ENCODE results near the gene MTCL1. TPM values are rescaled to one million over a fixed set of nuclear protein-coding genes. Genes with fewer than 3 reads are reported as not detected.

The MTCL1 gene
- total and polyA plus RNA-seq, 3 experiments from 2014 or later = 1.0 to 1.1 TPM; not detected in 1

DNA sequence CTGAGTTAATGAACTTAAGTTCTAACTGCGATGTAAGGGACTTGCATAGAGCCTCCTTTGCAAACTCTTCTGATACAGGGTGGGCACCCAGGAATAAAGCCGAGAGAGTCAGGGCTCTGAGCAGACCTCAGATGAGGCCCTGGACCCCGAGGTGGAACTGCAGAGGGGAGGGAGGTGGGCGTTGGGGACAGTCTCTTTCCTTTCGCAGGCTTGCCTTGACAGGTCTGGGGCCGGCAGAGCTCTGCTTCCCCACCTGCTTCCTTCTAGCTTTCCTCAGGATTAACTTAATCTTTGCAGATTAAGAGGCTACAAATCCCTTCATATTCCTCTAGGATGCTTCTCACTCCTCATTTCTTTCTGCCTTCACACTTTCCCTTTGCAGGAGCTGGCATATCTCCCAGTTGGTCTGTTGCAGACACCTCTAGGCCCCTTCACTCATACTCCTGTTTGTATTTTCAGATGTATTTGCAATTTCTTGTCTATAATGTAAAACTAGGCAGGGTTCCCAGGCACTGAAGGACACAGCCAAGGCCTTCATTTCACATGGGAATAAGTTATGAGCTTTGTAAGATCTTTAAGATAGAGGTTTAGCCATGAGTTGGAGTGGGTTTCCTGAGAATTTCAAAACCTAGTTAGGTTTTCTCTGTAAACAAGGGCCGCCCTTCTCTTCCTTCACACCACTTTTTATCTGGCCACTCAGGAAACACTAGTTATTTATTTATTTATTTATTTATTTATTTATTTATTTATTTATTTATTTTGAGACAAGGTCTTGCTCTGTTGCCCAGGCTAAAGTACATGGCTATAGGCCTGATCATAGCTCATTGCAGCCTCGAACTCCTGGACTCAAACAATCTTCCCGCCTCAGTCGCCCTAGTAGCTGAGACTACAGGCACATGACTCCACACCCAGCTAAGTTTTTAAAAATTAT lies 70.9 kb downstream of the MTCL1 start:
- H3K4me1 Mint-ChIP-seq = no peaks in the 10 kb centered on the region
- H3K4me3 Mint-ChIP-seq = no peak overlapping the region
- CTCF ChIA-PET = no interaction called here
- no peak overlapping the region for H3K27ac Mint-ChIP-seq
- H3K4me3 ChIP-seq (ENCODE audit: low read length) = no peak overlapping the region
- no peaks in the 10 kb centered on the region for H3K9me3 Mint-ChIP-seq
- no peaks in the 10 kb centered on the region for H3K36me3 ChIP-seq (ENCODE audit: insufficient read depth, low read length)
- peaks cover 0 to 5% (median 0%) of the 10 kb centered on the region in 3 donors for H3K36me3 Mint-ChIP-seq
- H3K27me3 ChIP-seq (ENCODE audit: insufficient read depth, low read length, poor library complexity, severe bottlenecking) = no peaks in the 10 kb centered on the region
- no peaks in the 10 kb centered on the region for H3K9me3 ChIP-seq (ENCODE audit: low read length)
- H3K4me1 ChIP-seq (ENCODE audit: insufficient read depth, low read length) = no peaks in the 10 kb centered on the region
- peaks cover 6 to 10% of the 10 kb centered on the region in 2 donors for H3K27me3 Mint-ChIP-seq
- POLR2A ChIA-PET = no interaction called here
- H3K27ac ChIP-seq (ENCODE audit: low read depth, low read length) = no peak overlapping the region
- DNase-seq = no peak

DNA sequence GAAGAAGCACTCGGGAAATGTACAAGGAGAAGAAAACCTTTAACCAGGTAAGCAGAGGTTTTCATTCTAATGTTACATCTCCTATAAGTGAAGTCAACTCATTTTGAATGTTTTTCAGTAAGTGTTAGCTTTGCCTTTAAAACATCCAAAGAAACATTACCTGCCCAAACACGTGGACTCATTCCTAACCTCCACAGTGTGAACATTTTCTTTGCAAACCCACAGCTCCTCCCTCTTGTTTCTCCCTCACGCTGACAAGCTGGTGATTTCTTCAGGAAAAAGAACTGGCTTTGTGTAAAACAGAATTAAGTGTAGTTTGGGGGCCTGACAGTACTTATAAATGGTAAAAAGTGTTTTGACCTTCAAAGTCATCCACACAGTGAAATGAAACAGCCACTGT lies 72.5 kb downstream of the MTCL1 start:
- H3K27me3 ChIP-seq (ENCODE audit: insufficient read depth, low read length, poor library complexity, severe bottlenecking) = no peaks in the 10 kb centered on the region
- H3K9me3 ChIP-seq (ENCODE audit: low read length) = no peaks in the 10 kb centered on the region
- H3K27me3 Mint-ChIP-seq = peaks cover 6 to 10% of the 10 kb centered on the region in 2 donors
- ChIA-PET POLR2A (no interaction called here), CTCF (no interaction called here)
- no peaks in the 10 kb centered on the region for H3K4me1 Mint-ChIP-seq
- no peaks in the 10 kb centered on the region for H3K9me3 Mint-ChIP-seq
- no peak overlapping the region for H3K27ac Mint-ChIP-seq
- H3K27ac ChIP-seq (ENCODE audit: low read depth, low read length) = no peak overlapping the region
- peaks cover 0 to 5% (median 0%) of the 10 kb centered on the region in 3 donors for H3K36me3 Mint-ChIP-seq
- no peak overlapping the region for H3K4me3 Mint-ChIP-seq
- DNase-seq = no peak
- H3K4me1 ChIP-seq (ENCODE audit: insufficient read depth, low read length) = no peaks in the 10 kb centered on the region
- H3K4me3 ChIP-seq (ENCODE audit: low read length) = no peak overlapping the region
- H3K36me3 ChIP-seq (ENCODE audit: insufficient read depth, low read length) = no peaks in the 10 kb centered on the region

DNA sequence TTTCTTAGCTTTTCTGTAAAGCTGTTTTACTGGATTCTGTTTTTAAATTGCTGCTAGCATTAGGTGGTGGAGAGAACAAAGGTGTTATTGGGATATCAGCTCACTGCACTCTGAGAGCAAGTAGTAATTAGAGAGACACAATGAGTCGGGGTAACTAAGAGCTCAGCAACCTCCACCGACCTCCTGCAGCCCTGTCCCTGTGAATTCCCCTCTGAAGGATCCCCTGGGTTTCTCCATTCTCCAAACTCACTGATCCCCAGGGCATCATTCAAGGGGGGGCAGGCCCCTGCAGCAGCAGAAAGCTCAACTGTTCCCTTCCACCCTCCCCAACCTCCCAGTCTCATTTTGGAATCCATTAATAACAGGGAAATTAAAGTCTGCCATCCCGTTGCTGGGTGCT lies 73.0 kb downstream of the MTCL1 start:
- H3K27ac Mint-ChIP-seq = no peak overlapping the region
- H3K4me3 ChIP-seq (ENCODE audit: low read length) = no peak overlapping the region
- H3K9me3 Mint-ChIP-seq = no peaks in the 10 kb centered on the region
- H3K4me3 Mint-ChIP-seq = no peak overlapping the region
- H3K9me3 ChIP-seq (ENCODE audit: low read length) = no peaks in the 10 kb centered on the region
- peaks cover 0 to 5% (median 0%) of the 10 kb centered on the region in 3 donors for H3K36me3 Mint-ChIP-seq
- no peaks in the 10 kb centered on the region for H3K4me1 ChIP-seq (ENCODE audit: insufficient read depth, low read length)
- H3K4me1 Mint-ChIP-seq = no peaks in the 10 kb centered on the region
- H3K27ac ChIP-seq (ENCODE audit: low read depth, low read length) = no peak overlapping the region
- CTCF ChIA-PET = no interaction called here
- no peak for DNase-seq
- no peaks in the 10 kb centered on the region for H3K36me3 ChIP-seq (ENCODE audit: insufficient read depth, low read length)
- H3K27me3 Mint-ChIP-seq = peaks cover 6 to 10% of the 10 kb centered on the region in 2 donors
- no peaks in the 10 kb centered on the region for H3K27me3 ChIP-seq (ENCODE audit: insufficient read depth, low read length, poor library complexity, severe bottlenecking)
- POLR2A ChIA-PET = no interaction called here

DNA sequence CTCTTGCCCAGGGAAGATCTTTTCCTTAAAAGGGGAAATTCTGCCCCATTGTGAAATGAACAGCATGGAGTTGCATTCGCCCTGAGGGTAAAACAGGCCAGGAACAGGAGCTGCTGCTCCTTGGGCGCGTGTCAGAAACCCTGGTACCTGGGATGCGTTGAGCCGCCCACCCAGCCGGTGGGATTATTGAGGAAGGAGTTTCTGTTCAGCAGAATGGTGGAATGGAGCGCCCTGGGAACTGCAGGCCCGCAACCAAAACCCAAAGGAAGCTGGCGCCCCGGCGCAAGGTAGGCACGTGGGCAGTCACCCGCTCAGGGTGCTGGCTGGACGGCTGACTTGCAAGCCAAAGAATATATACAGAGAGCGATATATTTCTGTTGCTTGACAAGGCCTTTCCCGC lies 73.5 kb downstream of the MTCL1 start:
- Mint-ChIP-seq H3K27ac (no peak overlapping the region), H3K9me3 (no peaks in the 10 kb centered on the region), H3K4me1 (no peaks in the 10 kb centered on the region), H3K4me3 (no peak overlapping the region), H3K27me3 (peaks cover 6 to 11% of the 10 kb centered on the region in 2 donors), H3K36me3 (peaks cover 0 to 5% (median 0%) of the 10 kb centered on the region in 3 donors)
- CTCF ChIA-PET = no interaction called here
- Histone ChIP-seq H3K36me3 (ENCODE audit: insufficient read depth, low read length) (no peaks in the 10 kb centered on the region), H3K9me3 (ENCODE audit: low read length) (no peaks in the 10 kb centered on the region), H3K4me1 (ENCODE audit: insufficient read depth, low read length) (no peaks in the 10 kb centered on the region), H3K27ac (ENCODE audit: low read depth, low read length) (no peak overlapping the region), H3K4me3 (ENCODE audit: low read length) (no peak overlapping the region), H3K27me3 (ENCODE audit: insufficient read depth, low read length, poor library complexity, severe bottlenecking) (no peaks in the 10 kb centered on the region)
- POLR2A ChIA-PET = no interaction called here
- DNase-seq = no peak

DNA sequence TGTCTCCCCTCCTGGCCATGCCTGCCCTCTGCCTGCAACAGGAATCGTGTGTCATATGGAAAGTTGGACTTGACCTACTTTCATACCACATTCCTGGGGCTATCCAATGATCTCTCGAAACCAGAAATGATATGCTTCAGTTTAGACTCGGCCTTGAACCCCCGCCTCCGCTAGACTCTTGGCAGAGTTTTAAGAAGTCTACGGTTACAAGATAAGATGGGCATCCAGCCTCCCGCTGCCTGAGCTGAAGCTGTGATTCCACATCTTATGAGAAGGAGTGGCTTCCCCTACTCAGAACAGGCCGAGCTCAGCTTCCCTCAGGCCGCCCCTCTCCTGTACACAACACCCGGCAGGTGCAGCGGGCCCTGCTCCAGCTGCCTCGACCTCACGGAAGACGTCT lies 73.9 kb downstream of the MTCL1 start:
- Mint-ChIP-seq H3K27me3 (peaks cover 6 to 11% of the 10 kb centered on the region in 2 donors), H3K4me1 (no peaks in the 10 kb centered on the region), H3K27ac (no peak overlapping the region), H3K36me3 (peaks cover 0 to 5% (median 0%) of the 10 kb centered on the region in 3 donors), H3K9me3 (no peaks in the 10 kb centered on the region), H3K4me3 (no peak overlapping the region)
- H3K4me3 ChIP-seq (ENCODE audit: low read length) = no peak overlapping the region
- ChIA-PET POLR2A (no interaction called here), CTCF (no interaction called here)
- no peak for DNase-seq
- no peaks in the 10 kb centered on the region for H3K36me3 ChIP-seq (ENCODE audit: insufficient read depth, low read length)
- no peaks in the 10 kb centered on the region for H3K9me3 ChIP-seq (ENCODE audit: low read length)
- H3K4me1 ChIP-seq (ENCODE audit: insufficient read depth, low read length) = no peaks in the 10 kb centered on the region
- H3K27ac ChIP-seq (ENCODE audit: low read depth, low read length) = no peak overlapping the region
- H3K27me3 ChIP-seq (ENCODE audit: insufficient read depth, low read length, poor library complexity, severe bottlenecking) = no peaks in the 10 kb centered on the region

DNA sequence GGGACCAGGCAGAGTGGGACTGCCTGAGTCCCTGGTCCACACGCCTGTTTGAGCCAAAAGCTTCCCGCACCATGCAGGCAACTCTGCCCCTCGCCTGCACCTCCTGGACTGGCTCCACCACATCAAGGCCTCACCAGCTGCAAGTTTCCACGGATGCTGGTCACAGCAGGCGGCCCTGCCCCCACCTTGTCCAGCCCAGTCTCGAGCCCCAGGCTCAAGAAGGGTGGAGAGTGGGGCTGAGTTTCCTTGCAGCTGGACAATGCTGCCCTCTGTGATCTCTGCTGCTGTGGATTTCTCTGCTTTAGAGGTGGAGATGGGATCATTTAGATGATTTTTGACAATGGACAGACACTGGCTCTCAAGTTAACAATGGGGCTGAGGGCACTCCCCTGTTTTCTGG lies 74.9 kb downstream of the MTCL1 start:
- Histone ChIP-seq H3K27ac (ENCODE audit: low read depth, low read length) (no peak overlapping the region), H3K4me3 (ENCODE audit: low read length) (no peak overlapping the region), H3K9me3 (ENCODE audit: low read length) (no peaks in the 10 kb centered on the region), H3K36me3 (ENCODE audit: insufficient read depth, low read length) (no peaks in the 10 kb centered on the region), H3K27me3 (ENCODE audit: insufficient read depth, low read length, poor library complexity, severe bottlenecking) (no peaks in the 10 kb centered on the region), H3K4me1 (ENCODE audit: insufficient read depth, low read length) (no peaks in the 10 kb centered on the region)
- POLR2A ChIA-PET = no interaction called here
- CTCF ChIA-PET = interaction anchor here (0.7 kb wide), 1 partner anchor 117 kb away, joined by 4 read pairs; no protein-coding TSS in a partner anchor
- H3K4me1 Mint-ChIP-seq = no peaks in the 10 kb centered on the region
- H3K27ac Mint-ChIP-seq = no peak overlapping the region
- DNase-seq = no peak
- H3K4me3 Mint-ChIP-seq = no peak overlapping the region
- H3K9me3 Mint-ChIP-seq = no peaks in the 10 kb centered on the region
- peaks cover 6 to 11% of the 10 kb centered on the region in 2 donors for H3K27me3 Mint-ChIP-seq
- peaks cover 0 to 5% (median 0%) of the 10 kb centered on the region in 3 donors for H3K36me3 Mint-ChIP-seq

DNA sequence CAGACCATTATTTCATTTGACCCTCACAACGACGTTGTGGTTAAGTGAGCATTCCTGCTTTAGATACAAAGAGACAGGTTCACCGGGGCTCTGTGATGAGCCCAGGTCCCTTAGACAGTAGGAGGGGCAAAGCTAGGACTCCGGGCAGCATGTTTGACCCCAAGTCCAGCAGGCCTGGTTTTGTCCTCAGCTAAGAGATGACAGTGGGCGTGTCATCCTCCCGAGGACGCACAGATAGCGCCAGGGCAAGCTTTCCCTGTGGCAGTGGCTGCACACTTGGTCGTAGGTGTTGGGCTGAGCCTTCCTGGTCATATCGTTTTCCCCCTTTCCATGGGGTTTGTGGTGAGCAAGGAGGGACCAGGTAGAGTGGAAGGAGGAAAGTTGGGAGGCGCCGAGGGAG lies 76.3 kb downstream of the MTCL1 start:
- H3K9me3 ChIP-seq (ENCODE audit: low read length) = no peaks in the 10 kb centered on the region
- Mint-ChIP-seq H3K27me3 (peaks cover 6 to 14% of the 10 kb centered on the region in 2 donors), H3K4me3 (no peak overlapping the region), H3K9me3 (no peaks in the 10 kb centered on the region), H3K4me1 (peaks cover 0 to 4% (median 0%) of the 10 kb centered on the region in 3 donors), H3K27ac (no peak overlapping the region), H3K36me3 (peaks cover 0 to 5% (median 0%) of the 10 kb centered on the region in 3 donors)
- ChIA-PET POLR2A (no interaction called here), CTCF (no interaction called here)
- no peaks in the 10 kb centered on the region for H3K27me3 ChIP-seq (ENCODE audit: insufficient read depth, low read length, poor library complexity, severe bottlenecking)
- H3K27ac ChIP-seq (ENCODE audit: low read depth, low read length) = no peak overlapping the region
- H3K4me3 ChIP-seq (ENCODE audit: low read length) = no peak overlapping the region
- no peaks in the 10 kb centered on the region for H3K36me3 ChIP-seq (ENCODE audit: insufficient read depth, low read length)
- H3K4me1 ChIP-seq (ENCODE audit: insufficient read depth, low read length) = no peaks in the 10 kb centered on the region
- DNase-seq = no peak

DNA sequence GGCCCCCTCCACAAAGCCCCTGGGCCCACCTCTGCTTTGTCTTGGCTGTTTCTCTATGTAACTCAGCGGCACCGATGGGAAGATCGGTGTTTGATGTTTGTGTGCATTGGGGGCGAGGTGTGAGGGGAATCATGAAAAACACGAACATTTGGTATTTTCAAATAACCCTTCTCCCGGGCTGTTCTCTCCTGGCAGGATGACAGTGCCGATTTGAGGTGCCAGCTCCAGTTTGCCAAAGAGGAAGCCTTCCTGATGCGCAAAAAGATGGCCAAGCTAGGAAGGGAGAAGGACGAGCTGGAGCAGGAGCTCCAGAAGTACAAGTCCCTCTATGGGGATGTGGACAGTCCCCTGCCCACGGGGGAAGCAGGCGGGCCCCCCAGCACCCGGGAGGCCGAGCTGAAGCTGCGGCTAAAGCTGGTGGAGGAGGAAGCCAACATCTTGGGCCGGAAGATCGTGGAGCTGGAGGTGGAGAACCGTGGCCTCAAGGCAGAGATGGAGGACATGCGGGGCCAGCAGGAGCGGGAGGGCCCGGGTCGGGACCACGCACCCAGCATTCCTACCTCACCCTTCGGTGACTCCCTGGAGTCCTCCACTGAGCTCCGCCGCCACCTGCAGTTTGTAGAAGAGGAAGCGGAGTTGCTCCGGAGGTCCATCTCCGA lies 78.1 kb downstream of the MTCL1 start:
- DNase-seq = no peak
- H3K27ac ChIP-seq (ENCODE audit: low read depth, low read length) = no peak overlapping the region
- Mint-ChIP-seq H3K27ac (no peak overlapping the region), H3K36me3 (no peaks in the 10 kb centered on the region), H3K4me1 (peaks cover 0 to 4% (median 3%) of the 10 kb centered on the region in 3 donors), H3K27me3 (peaks cover 13 to 15% of the 10 kb centered on the region in 2 donors), H3K9me3 (no peaks in the 10 kb centered on the region), H3K4me3 (no peak overlapping the region)
- POLR2A ChIA-PET = no interaction called here
- no peaks in the 10 kb centered on the region for H3K9me3 ChIP-seq (ENCODE audit: low read length)
- CTCF ChIA-PET = no interaction called here
- H3K4me1 ChIP-seq (ENCODE audit: insufficient read depth, low read length) = no peaks in the 10 kb centered on the region
- no peaks in the 10 kb centered on the region for H3K36me3 ChIP-seq (ENCODE audit: insufficient read depth, low read length)
- no peaks in the 10 kb centered on the region for H3K27me3 ChIP-seq (ENCODE audit: insufficient read depth, low read length, poor library complexity, severe bottlenecking)
- H3K4me3 ChIP-seq (ENCODE audit: low read length) = no peak overlapping the region
